Gastrocnemius medialis (tissue), 4 donors: ENCODE measurements around the gene ARHGAP5. TPM values are rescaled to one million over a fixed set of nuclear protein-coding genes. Genes with fewer than 3 reads are reported as not detected.

Experiments used
- ATAC-seq, 2 donors: fragments of 150-250 bp; one replicate each; pipeline ENCODE4 v1.9.1; 2016
- DNase-seq, 2 donors: peaks; one replicate each; pipeline ENCODE4 v3.0.0-alpha.2; 2019
- H3K27ac ChIP-seq, 4 donors: fragments of 200-600 bp; sonication (generic); 1 replicate in 1 of 4; 2 replicates in 3 of 4; pipeline ENCODE4 v1.5.1; 2016 to 2018; ENCODE audit warnings: mild to moderate bottlenecking in 2 of 4, moderate library complexity in 1 of 4
- H3K27me3 ChIP-seq, 3 donors: fragments of 200-600 bp; sonication (generic) in 2 of 3; 1 replicate in 1 of 3; 2 replicates in 2 of 3; pipeline versions ENCODE4 v1.5.1 to v1.6.0; 2016 to 2019; ENCODE audit warnings: mild to moderate bottlenecking in 1 of 3, moderate library complexity in 1 of 3
- H3K36me3 ChIP-seq, 2 donors: fragments of 200-600 bp; sonication (generic) in 1 of 2; one replicate each; pipeline ENCODE4 v1.5.1; 2017 to 2018
- H3K4me1 ChIP-seq, 2 donors: fragments of 200-600 bp; sonication (generic) in 1 of 2; one replicate each; pipeline ENCODE4 v1.5.1; 2016 to 2017; ENCODE audit warnings: mild to moderate bottlenecking in 2 of 2
- H3K4me3 ChIP-seq, 4 donors: fragments of 200-600 bp; sonication (generic) in 3 of 4; 1 replicate in 1 of 4; 2 replicates in 3 of 4; pipeline ENCODE4 v1.5.1; 2016 to 2019; ENCODE audit warnings: mild to moderate bottlenecking in 2 of 4
- H3K9me3 ChIP-seq, 3 donors: fragments of 200-600 bp; sonication (generic) in 2 of 3; 1 replicate in 1 of 3; 2 replicates in 2 of 3; pipeline ENCODE4 v1.5.1; 2016 to 2019
- POLR2A ChIP-seq, 2 donors: fragments of 450-650 bp; IDR thresholded peaks; one replicate each; pipeline ENCODE4 v1.6.1; 2017; ENCODE audit warnings: antibody characterized with exemption in 2 of 2, mild to moderate bottlenecking in 2 of 2, moderate library complexity in 2 of 2
- in situ Hi-C, 4 donors: fragments of 200-750 bp; cut with MboI; loops; one replicate each; pipeline versions ENCODE4 v1.15.0 to v1.8.0; 2017; ENCODE audit warnings: low sequenced_read_pairs in 4 of 4
- intact Hi-C: fragments of 100-400 bp; cut with DNase I; formaldehyde crosslinking; loops from one replicate; pipeline ENCODE4 v1.15.1; 2023; ENCODE audit warnings: low total_unique reads
- total RNA-seq, 4 donors: library from RNA; depleted of rRNA; stranded (reverse); fragments of >200 nt; gene quantifications; one replicate each; pipeline versions ENCODE4 v1.1.0 to v1.2.3, GENCODE V29; 2016
- TF ChIP-seq, protein P1 (sequence below), 5 experiments: fragments of 450-650 bp in 3 of 5; fragments of 200-600 bp in 2 of 5; sonication (generic) in 2 of 5; IDR thresholded peaks in 4 of 5; conservative IDR thresholded peaks in 1 of 5; 1 replicate in 4 of 5; 2 replicates in 1 of 5; pipeline ENCODE4 v1.5.1; 2016 to 2019; ENCODE audit warnings: antibody characterized with exemption in 5 of 5, mild to moderate bottlenecking in 3 of 5, moderate library complexity in 3 of 5

ARHGAP5 gene
- total RNA-seq, 4 donors from 2014 or later = 56.5 to 76.9 (median 66.9) TPM

DNA sequence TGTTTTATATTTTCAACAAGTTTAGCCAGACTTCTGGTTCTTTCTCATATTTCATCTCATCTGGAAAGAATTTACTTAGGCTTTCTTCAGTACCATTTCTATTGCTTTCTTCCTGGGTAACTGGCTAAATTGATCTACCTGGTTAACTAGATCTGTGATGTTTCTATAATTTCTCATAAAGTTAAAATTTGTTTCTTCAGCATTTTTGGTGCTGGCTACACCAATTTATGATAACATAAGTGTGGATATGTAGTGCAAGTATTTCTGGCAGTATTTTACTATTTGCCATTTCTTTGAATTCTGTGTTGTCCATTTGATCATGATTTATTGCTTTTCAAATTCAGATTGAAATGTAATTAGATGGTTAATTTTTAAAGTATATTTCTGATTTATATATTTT, 25.9 kb downstream of the ARHGAP5 start:
- Histone ChIP-seq H3K27ac (no peak overlapping the region), H3K4me1 (peaks cover 12 to 13% of the 10 kb centered on the region in 2 donors), H3K27me3 (no peaks in the 10 kb centered on the region), H3K9me3 (no peaks in the 10 kb centered on the region), H3K36me3 (no peaks in the 10 kb centered on the region), H3K4me3 (no peak overlapping the region)
- intact Hi-C loops = no loop called here
- in situ Hi-C loops = no loop called here
- ATAC-seq (no peak), DNase-seq (no peak)
- TF ChIP-seq, protein P1, sequence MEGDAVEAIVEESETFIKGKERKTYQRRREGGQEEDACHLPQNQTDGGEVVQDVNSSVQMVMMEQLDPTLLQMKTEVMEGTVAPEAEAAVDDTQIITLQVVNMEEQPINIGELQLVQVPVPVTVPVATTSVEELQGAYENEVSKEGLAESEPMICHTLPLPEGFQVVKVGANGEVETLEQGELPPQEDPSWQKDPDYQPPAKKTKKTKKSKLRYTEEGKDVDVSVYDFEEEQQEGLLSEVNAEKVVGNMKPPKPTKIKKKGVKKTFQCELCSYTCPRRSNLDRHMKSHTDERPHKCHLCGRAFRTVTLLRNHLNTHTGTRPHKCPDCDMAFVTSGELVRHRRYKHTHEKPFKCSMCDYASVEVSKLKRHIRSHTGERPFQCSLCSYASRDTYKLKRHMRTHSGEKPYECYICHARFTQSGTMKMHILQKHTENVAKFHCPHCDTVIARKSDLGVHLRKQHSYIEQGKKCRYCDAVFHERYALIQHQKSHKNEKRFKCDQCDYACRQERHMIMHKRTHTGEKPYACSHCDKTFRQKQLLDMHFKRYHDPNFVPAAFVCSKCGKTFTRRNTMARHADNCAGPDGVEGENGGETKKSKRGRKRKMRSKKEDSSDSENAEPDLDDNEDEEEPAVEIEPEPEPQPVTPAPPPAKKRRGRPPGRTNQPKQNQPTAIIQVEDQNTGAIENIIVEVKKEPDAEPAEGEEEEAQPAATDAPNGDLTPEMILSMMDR (IDR thresholded peaks at IDR 0.05 in 4 of 5, conservative IDR thresholded peaks at IDR 0.05 in 1 of 5) = no peak
- no peak for TF ChIP-seq POLR2A (IDR thresholded peaks at IDR 0.05)

DNA sequence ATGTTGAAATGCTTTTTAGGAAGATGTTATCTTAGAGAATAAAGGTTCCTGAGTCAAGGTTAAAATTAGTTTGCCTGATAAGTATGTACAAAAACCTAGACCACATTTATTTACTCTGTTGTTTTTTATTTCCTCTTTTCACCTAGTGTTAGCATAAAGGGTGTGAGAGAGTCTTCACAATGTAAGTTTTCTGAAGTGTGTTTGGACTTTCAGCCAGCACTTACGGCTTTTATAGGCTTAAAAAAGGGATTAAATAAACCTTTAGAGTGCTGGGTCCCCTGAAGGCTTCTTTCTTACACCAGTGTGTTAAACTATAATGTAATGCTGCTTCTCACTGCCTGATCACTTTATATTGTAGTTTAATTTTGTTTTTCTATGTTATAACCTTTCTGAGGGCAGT, 27.2 kb downstream of the ARHGAP5 start:
- Histone ChIP-seq H3K9me3 (no peaks in the 10 kb centered on the region), H3K4me1 (peaks cover 12 to 18% of the 10 kb centered on the region in 2 donors), H3K27ac (no peak overlapping the region), H3K36me3 (no peaks in the 10 kb centered on the region), H3K27me3 (no peaks in the 10 kb centered on the region), H3K4me3 (no peak overlapping the region)
- in situ Hi-C loops = no loop called here
- TF ChIP-seq POLR2A (IDR thresholded peaks at IDR 0.05) = no peak
- TF ChIP-seq, protein P1 (IDR thresholded peaks at IDR 0.05 in 4 of 5, conservative IDR thresholded peaks at IDR 0.05 in 1 of 5) = no peak
- DNase-seq = no peak
- ATAC-seq = no peak
- intact Hi-C loops = no loop called here

DNA sequence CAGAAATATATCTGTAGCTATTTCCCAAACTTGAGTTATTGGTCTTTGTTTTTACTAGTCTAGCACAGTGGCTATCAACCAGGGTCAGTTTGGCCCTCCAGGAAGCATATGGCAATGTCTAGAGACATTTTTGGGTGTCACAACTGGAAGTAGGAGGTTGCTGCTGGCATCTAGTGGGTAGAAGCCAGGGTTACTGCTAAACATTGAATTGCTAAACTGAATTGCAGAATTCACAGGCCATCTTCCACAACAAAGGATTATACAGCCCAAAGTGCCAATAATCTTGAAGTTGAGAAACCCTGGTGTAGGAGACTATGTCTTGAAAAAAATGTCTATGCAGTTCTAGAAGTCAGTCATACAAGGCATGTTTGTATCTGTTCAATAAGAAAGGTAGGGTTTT, 27.7 kb downstream of the ARHGAP5 start:
- in situ Hi-C loops (no loop called here), intact Hi-C loops (no loop called here)
- peaks cover 12 to 18% of the 10 kb centered on the region in 2 donors for H3K4me1 ChIP-seq
- no peak for DNase-seq
- no peak for ATAC-seq
- H3K27ac ChIP-seq = no peak overlapping the region
- no peaks in the 10 kb centered on the region for H3K36me3 ChIP-seq
- H3K4me3 ChIP-seq = no peak overlapping the region
- TF ChIP-seq, protein P1 (IDR thresholded peaks at IDR 0.05 in 4 of 5, conservative IDR thresholded peaks at IDR 0.05 in 1 of 5) = no peak
- no peak for TF ChIP-seq POLR2A (IDR thresholded peaks at IDR 0.05)
- H3K9me3 ChIP-seq = no peaks in the 10 kb centered on the region
- H3K27me3 ChIP-seq = no peaks in the 10 kb centered on the region

DNA sequence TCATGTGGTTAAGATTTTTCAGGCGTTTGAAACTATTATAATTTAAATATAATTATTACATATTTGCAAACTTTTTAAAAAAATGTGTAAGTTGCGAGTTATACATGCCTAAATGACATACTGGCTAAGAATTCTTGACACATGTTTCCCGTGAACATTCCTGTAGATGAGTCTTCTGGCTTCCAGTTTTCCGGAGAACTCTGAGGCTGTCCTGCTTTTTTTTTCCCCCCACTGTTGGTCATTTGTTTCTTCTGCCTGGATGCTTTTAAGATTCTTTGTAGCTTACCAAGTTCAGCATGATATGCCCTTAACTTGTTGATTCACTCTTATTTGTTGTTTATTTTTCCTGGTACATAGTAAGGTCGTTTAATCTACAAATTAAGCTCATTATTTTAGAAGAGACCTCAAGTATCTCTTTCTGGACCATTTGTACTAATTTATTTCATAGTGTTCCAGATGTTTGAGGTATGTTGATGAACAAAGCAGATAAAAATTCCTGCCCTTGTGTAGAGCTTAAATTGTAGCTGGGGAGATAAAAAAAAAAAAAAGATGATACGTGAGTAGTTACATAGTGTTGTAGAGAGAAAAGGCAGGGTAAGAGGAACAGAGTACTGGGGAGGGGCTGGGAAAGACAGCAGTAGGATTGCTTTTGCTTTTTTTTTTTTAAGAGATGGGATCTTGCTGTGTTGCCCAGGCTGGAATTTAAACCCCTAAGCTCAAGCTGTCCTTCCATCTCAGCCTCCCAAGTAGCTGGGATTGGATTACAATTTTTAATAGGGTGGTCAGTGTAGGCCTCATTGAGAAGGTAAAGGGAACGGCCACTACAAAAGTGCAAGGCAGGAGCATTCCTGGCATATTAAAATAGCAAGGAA, 32.8 kb downstream of the ARHGAP5 start:
- H3K4me1 ChIP-seq = peaks cover 7 to 19% of the 10 kb centered on the region in 2 donors
- intact Hi-C loops = no loop called here
- in situ Hi-C loops = no loop called here
- H3K27me3 ChIP-seq = no peaks in the 10 kb centered on the region
- H3K36me3 ChIP-seq = no peaks in the 10 kb centered on the region
- H3K27ac ChIP-seq = no peak overlapping the region
- DNase-seq = no peak
- TF ChIP-seq, protein P1 (IDR thresholded peaks at IDR 0.05 in 4 of 5, conservative IDR thresholded peaks at IDR 0.05 in 1 of 5) = no peak
- TF ChIP-seq POLR2A (IDR thresholded peaks at IDR 0.05) = no peak
- H3K4me3 ChIP-seq = no peak overlapping the region
- ATAC-seq = no peak
- H3K9me3 ChIP-seq = no peaks in the 10 kb centered on the region
